ENCODE measurements around the gene ZNF532.

Gene ZNF532

GRCh38 chr18:58997811-58998337 lies 133.2 kb downstream of the ZNF532 start:
- DNase-seq (ENCODE audit: low read depth in 1 of 2, low spot score in 1 of 2): no peak
- Histone ChIP-seq H3K27me3 (ENCODE audit: insufficient read depth, poor library complexity, severe bottlenecking) (peaks cover 3% of the 10 kb centered on the region), H3K27ac (replicated peaks) (no peak overlapping the region), H3K4me3 (replicated peaks; ENCODE audit: insufficient read depth, low read length) (no peak overlapping the region)
- TF ChIP-seq GABPA (IDR thresholded peaks at IDR 0.05; ENCODE audit: low read depth): no peak
- no peak for TF ChIP-seq CTCF (IDR thresholded peaks at IDR 0.05; ENCODE audit: insufficient read depth, low read length)
- no peak for TF ChIP-seq REST (IDR thresholded peaks at IDR 0.05; ENCODE audit: insufficient replicate concordance, low read depth)
- TF ChIP-seq POLR2AphosphoS5 (IDR thresholded peaks at IDR 0.05; ENCODE audit: low read depth): no peak
- TF ChIP-seq SPI1 (IDR thresholded peaks at IDR 0.05; ENCODE audit: borderline replicate concordance, low read depth): no peak

GRCh38 chr18:58998401-58999203 lies 133.9 kb downstream of the ZNF532 start:
- Histone ChIP-seq H3K27me3 (ENCODE audit: insufficient read depth, poor library complexity, severe bottlenecking) (peaks cover 3% of the 10 kb centered on the region), H3K4me3 (replicated peaks; ENCODE audit: insufficient read depth, low read length) (no peak overlapping the region), H3K27ac (replicated peaks) (no peak overlapping the region)
- no peak for DNase-seq (ENCODE audit: low read depth in 1 of 2, low spot score in 1 of 2)
- TF ChIP-seq SPI1 (IDR thresholded peaks at IDR 0.05; ENCODE audit: borderline replicate concordance, low read depth) (peak; percentile 46), CTCF (IDR thresholded peaks at IDR 0.05; ENCODE audit: insufficient read depth, low read length) (no peak)

- Histone ChIP-seq H3K27ac (replicated peaks) (no peak overlapping the region), H3K4me3 (replicated peaks; ENCODE audit: insufficient read depth, low read length) (no peak overlapping the region), H3K27me3 (ENCODE audit: insufficient read depth, poor library complexity, severe bottlenecking) (no peaks in the 10 kb centered on the region)
- TF ChIP-seq POLR2AphosphoS5 (IDR thresholded peaks at IDR 0.05; ENCODE audit: low read depth) (no peak), GABPA (IDR thresholded peaks at IDR 0.05; ENCODE audit: low read depth) (no peak), CTCF (IDR thresholded peaks at IDR 0.05; ENCODE audit: insufficient read depth, low read length) (no peak), REST (IDR thresholded peaks at IDR 0.05; ENCODE audit: insufficient replicate concordance, low read depth) (no peak), SPI1 (IDR thresholded peaks at IDR 0.05; ENCODE audit: borderline replicate concordance, low read depth) (no peak)
- no peak for DNase-seq (ENCODE audit: low read depth in 1 of 2, low spot score in 1 of 2)
These were observed 136.5 kb downstream of the ZNF532 start for GRCh38 chr18:59001166-59001565.

Data from HL-60 (cell line).